Measurements from ENCODE around the gene OGFR.

OGFR gene

GRCh38 chr20:62778601-62779416, 25.8 kb upstream of the OGFR start:
- H3K4me3 ChIP-seq (ENCODE audit: low read depth, low read length), result no peak overlapping the region
- no peaks in the 10 kb centered on the region for H3K27me3 ChIP-seq (ENCODE audit: control insufficient read depth, insufficient read depth, low read length)
- H3K9me3 ChIP-seq (ENCODE audit: control insufficient read depth, insufficient read depth, low read length), result no peaks in the 10 kb centered on the region
- no peaks in the 10 kb centered on the region for H3K36me3 ChIP-seq (ENCODE audit: control insufficient read depth, insufficient read depth, low read length)
- no peak overlapping the region for H3K9ac ChIP-seq (ENCODE audit: low read depth, low read length)
- no peaks in the 10 kb centered on the region for H3K4me1 ChIP-seq (ENCODE audit: control insufficient read depth, insufficient read depth, low read length)

GRCh38 chr20:62779417-62779685, 25.3 kb upstream of the OGFR start:
- Histone ChIP-seq H3K4me3 (ENCODE audit: low read depth, low read length) (no peak overlapping the region), H3K9ac (ENCODE audit: low read depth, low read length) (no peak overlapping the region), H3K4me1 (ENCODE audit: control insufficient read depth, insufficient read depth, low read length) (no peaks in the 10 kb centered on the region), H3K9me3 (ENCODE audit: control insufficient read depth, insufficient read depth, low read length) (no peaks in the 10 kb centered on the region), H3K36me3 (ENCODE audit: control insufficient read depth, insufficient read depth, low read length) (no peaks in the 10 kb centered on the region), H3K27me3 (ENCODE audit: control insufficient read depth, insufficient read depth, low read length) (no peaks in the 10 kb centered on the region)

- no peaks in the 10 kb centered on the region for H3K36me3 ChIP-seq (ENCODE audit: control insufficient read depth, insufficient read depth, low read length)
- H3K4me1 ChIP-seq (ENCODE audit: control insufficient read depth, insufficient read depth, low read length), result no peaks in the 10 kb centered on the region
- no peak overlapping the region for H3K9ac ChIP-seq (ENCODE audit: low read depth, low read length)
- no peak overlapping the region for H3K4me3 ChIP-seq (ENCODE audit: low read depth, low read length)
- no peaks in the 10 kb centered on the region for H3K9me3 ChIP-seq (ENCODE audit: control insufficient read depth, insufficient read depth, low read length)
- no peaks in the 10 kb centered on the region for H3K27me3 ChIP-seq (ENCODE audit: control insufficient read depth, insufficient read depth, low read length)
Measured at GRCh38 chr20:62780204-62780603, 24.4 kb upstream of the OGFR start.

DNA sequence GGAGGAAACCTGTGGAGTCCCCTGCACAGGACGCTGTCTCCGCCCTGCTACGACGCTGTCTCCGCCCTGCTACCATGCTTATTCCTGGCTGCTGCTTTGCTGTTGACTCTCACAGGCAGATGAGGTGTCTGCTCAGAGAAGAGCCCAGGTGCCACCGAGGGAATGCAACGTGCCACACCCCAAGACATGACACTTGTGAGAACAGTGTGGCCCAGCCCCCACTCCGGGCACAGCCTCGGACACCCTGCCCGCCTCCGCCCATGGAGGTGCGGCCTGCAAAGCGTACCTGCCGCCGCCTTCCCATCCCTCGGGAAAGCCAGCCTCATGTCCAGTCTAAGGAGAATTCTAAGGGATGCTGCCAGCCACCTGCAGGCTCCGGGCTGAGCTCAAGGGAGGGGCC, 23.9 kb upstream of the OGFR start:
- Histone ChIP-seq H3K9me3 (ENCODE audit: control insufficient read depth, insufficient read depth, low read length) (no peaks in the 10 kb centered on the region), H3K9ac (ENCODE audit: low read depth, low read length) (no peak overlapping the region), H3K36me3 (ENCODE audit: control insufficient read depth, insufficient read depth, low read length) (no peaks in the 10 kb centered on the region), H3K4me1 (ENCODE audit: control insufficient read depth, insufficient read depth, low read length) (no peaks in the 10 kb centered on the region), H3K4me3 (ENCODE audit: low read depth, low read length) (no peak overlapping the region), H3K27me3 (ENCODE audit: control insufficient read depth, insufficient read depth, low read length) (no peaks in the 10 kb centered on the region)

DNA sequence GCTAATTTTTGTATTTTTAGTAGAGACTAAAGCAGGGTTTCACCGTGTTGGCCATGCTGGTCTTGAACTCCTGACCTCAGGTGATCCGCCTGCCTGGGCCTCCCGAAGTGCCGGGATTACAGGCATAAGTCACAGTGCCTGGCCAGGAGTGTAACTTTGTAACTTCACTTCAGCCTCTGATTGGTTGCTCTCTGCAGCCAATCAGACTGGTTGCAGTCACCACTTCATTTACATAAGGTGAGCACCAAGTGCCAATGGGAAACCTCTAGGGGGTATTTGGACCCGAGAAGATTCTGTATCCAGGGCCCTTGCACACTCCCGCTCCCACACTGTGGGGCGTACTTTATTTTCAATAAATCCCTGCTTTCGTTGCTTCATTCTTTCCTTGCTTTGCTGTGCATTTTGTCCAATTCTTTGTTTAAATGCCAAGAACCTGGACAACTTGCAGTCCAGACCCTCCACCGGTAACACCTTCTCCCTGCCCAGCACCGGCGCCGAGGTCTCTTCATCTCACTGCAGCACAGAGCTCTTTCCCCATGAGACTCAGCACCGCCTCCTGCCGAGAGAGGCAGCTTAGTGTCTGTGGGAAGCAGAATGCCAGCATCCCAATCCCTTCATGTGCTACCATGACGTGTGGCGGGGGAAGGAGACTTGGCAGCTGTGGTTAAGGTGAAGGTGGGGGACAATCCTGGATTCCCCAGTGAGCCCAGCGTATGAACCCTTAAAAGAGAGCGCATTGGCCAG, 22.3 kb upstream of the OGFR start:
- no peaks in the 10 kb centered on the region for H3K27me3 ChIP-seq (ENCODE audit: control insufficient read depth, insufficient read depth, low read length)
- no peak overlapping the region for H3K4me3 ChIP-seq (ENCODE audit: low read depth, low read length)
- H3K9me3 ChIP-seq (ENCODE audit: control insufficient read depth, insufficient read depth, low read length), result no peaks in the 10 kb centered on the region
- no peaks in the 10 kb centered on the region for H3K36me3 ChIP-seq (ENCODE audit: control insufficient read depth, insufficient read depth, low read length)
- H3K4me1 ChIP-seq (ENCODE audit: control insufficient read depth, insufficient read depth, low read length), result no peaks in the 10 kb centered on the region
- H3K9ac ChIP-seq (ENCODE audit: low read depth, low read length), result no peak overlapping the region

GRCh38 chr20:62782893-62783278, 21.7 kb upstream of the OGFR start:
- no peaks in the 10 kb centered on the region for H3K36me3 ChIP-seq (ENCODE audit: control insufficient read depth, insufficient read depth, low read length)
- no peaks in the 10 kb centered on the region for H3K9me3 ChIP-seq (ENCODE audit: control insufficient read depth, insufficient read depth, low read length)
- H3K27me3 ChIP-seq (ENCODE audit: control insufficient read depth, insufficient read depth, low read length), result no peaks in the 10 kb centered on the region
- no peaks in the 10 kb centered on the region for H3K4me1 ChIP-seq (ENCODE audit: control insufficient read depth, insufficient read depth, low read length)
- no peak overlapping the region for H3K4me3 ChIP-seq (ENCODE audit: low read depth, low read length)
- H3K9ac ChIP-seq (ENCODE audit: low read depth, low read length), result no peak overlapping the region

DNA sequence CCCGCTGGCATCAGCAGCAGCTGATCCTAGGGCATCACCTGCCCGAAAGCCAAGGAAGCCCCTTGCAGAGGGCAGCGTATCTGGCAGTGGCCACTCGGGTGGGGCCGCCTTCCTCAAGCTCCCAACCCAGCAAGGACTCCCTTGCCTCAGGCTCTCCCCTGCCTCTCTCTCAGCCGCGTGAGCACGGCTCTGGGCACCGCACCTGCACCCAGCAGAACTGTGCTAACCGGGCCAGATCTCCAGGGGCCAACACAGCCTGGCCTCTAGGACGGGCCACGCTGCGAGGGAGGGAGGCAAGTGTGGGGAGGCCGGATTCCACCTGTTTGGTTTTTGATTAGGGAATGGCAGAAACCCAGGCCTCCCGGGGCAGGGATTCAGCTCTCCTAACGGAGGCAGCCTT, 20.1 kb upstream of the OGFR start:
- Histone ChIP-seq H3K9ac (ENCODE audit: low read depth, low read length) (no peak overlapping the region), H3K36me3 (ENCODE audit: control insufficient read depth, insufficient read depth, low read length) (no peaks in the 10 kb centered on the region), H3K4me1 (ENCODE audit: control insufficient read depth, insufficient read depth, low read length) (no peaks in the 10 kb centered on the region), H3K9me3 (ENCODE audit: control insufficient read depth, insufficient read depth, low read length) (no peaks in the 10 kb centered on the region), H3K4me3 (ENCODE audit: low read depth, low read length) (no peak overlapping the region), H3K27me3 (ENCODE audit: control insufficient read depth, insufficient read depth, low read length) (no peaks in the 10 kb centered on the region)

DNA sequence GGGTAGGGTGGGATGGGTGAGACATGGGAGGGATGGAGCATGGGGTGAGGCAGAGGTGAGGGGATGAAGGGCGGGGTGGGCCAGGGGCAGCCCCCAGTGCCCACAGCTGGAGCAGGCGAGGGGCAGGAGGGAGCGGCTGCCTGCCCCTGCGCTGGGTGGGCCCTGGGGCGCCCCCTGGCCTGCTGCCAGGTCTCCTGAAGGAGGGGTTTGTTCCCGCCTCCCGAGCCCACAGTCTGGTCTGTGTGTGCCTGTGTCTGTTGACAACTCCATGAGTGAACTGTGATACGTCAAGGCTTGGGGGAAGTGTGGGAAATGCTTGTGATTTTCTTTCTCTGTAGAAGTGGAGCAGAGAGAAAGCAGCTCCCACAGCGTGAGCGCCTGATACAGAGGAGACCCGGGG, 19.2 kb upstream of the OGFR start:
- no peaks in the 10 kb centered on the region for H3K4me1 ChIP-seq (ENCODE audit: control insufficient read depth, insufficient read depth, low read length)
- H3K4me3 ChIP-seq (ENCODE audit: low read depth, low read length), result no peak overlapping the region
- H3K9ac ChIP-seq (ENCODE audit: low read depth, low read length), result no peak overlapping the region
- no peaks in the 10 kb centered on the region for H3K36me3 ChIP-seq (ENCODE audit: control insufficient read depth, insufficient read depth, low read length)
- no peaks in the 10 kb centered on the region for H3K9me3 ChIP-seq (ENCODE audit: control insufficient read depth, insufficient read depth, low read length)
- H3K27me3 ChIP-seq (ENCODE audit: control insufficient read depth, insufficient read depth, low read length), result no peaks in the 10 kb centered on the region

DNA sequence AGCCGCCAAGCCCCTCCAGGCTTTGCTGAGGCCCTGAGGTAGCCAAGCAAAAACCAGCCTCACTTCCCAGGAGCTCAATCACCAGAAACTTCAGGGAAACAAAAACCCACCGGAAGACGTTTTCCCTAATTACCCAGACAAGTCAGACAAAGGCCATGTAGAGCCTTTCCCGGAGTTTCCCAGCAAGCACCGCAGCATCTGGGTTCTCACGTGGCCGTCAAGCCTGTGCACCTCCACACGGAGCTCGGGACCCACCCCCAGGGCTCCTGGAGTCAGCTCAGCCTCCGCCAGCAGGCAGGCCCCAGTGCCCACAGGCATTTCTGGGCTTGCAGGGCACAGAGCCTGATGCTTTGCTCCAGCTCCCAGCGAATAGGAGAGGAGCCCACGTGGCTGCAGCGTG, 18.5 kb upstream of the OGFR start:
- no peak overlapping the region for H3K4me3 ChIP-seq (ENCODE audit: low read depth, low read length)
- H3K36me3 ChIP-seq (ENCODE audit: control insufficient read depth, insufficient read depth, low read length), result no peaks in the 10 kb centered on the region
- no peaks in the 10 kb centered on the region for H3K9me3 ChIP-seq (ENCODE audit: control insufficient read depth, insufficient read depth, low read length)
- no peak overlapping the region for H3K9ac ChIP-seq (ENCODE audit: low read depth, low read length)
- H3K27me3 ChIP-seq (ENCODE audit: control insufficient read depth, insufficient read depth, low read length), result no peaks in the 10 kb centered on the region
- H3K4me1 ChIP-seq (ENCODE audit: control insufficient read depth, insufficient read depth, low read length), result no peaks in the 10 kb centered on the region

GRCh38 chr20:62787321-62787720, 17.3 kb upstream of the OGFR start:
- H3K4me1 ChIP-seq (ENCODE audit: control insufficient read depth, insufficient read depth, low read length), result no peaks in the 10 kb centered on the region
- H3K27me3 ChIP-seq (ENCODE audit: control insufficient read depth, insufficient read depth, low read length), result no peaks in the 10 kb centered on the region
- no peaks in the 10 kb centered on the region for H3K9me3 ChIP-seq (ENCODE audit: control insufficient read depth, insufficient read depth, low read length)
- H3K4me3 ChIP-seq (ENCODE audit: low read depth, low read length), result no peak overlapping the region
- H3K9ac ChIP-seq (ENCODE audit: low read depth, low read length), result no peak overlapping the region
- no peaks in the 10 kb centered on the region for H3K36me3 ChIP-seq (ENCODE audit: control insufficient read depth, insufficient read depth, low read length)

- Histone ChIP-seq H3K4me1 (ENCODE audit: control insufficient read depth, insufficient read depth, low read length) (no peaks in the 10 kb centered on the region), H3K9ac (ENCODE audit: low read depth, low read length) (no peak overlapping the region), H3K27me3 (ENCODE audit: control insufficient read depth, insufficient read depth, low read length) (no peaks in the 10 kb centered on the region), H3K4me3 (ENCODE audit: low read depth, low read length) (no peak overlapping the region), H3K36me3 (ENCODE audit: control insufficient read depth, insufficient read depth, low read length) (no peaks in the 10 kb centered on the region), H3K9me3 (ENCODE audit: control insufficient read depth, insufficient read depth, low read length) (no peaks in the 10 kb centered on the region)
Measured at GRCh38 chr20:62787866-62788265, 16.8 kb upstream of the OGFR start.

GRCh38 chr20:62788607-62789006, 16.0 kb upstream of the OGFR start:
- no peak overlapping the region for H3K4me3 ChIP-seq (ENCODE audit: low read depth, low read length)
- no peaks in the 10 kb centered on the region for H3K36me3 ChIP-seq (ENCODE audit: control insufficient read depth, insufficient read depth, low read length)
- no peak overlapping the region for H3K9ac ChIP-seq (ENCODE audit: low read depth, low read length)
- no peaks in the 10 kb centered on the region for H3K9me3 ChIP-seq (ENCODE audit: control insufficient read depth, insufficient read depth, low read length)
- no peaks in the 10 kb centered on the region for H3K4me1 ChIP-seq (ENCODE audit: control insufficient read depth, insufficient read depth, low read length)
- no peaks in the 10 kb centered on the region for H3K27me3 ChIP-seq (ENCODE audit: control insufficient read depth, insufficient read depth, low read length)

Data from iPS-15b (cell line).